Stimulated activated CD8-positive, alpha-beta memory T cell treated with anti-CD3 and anti-CD28 coated beads, Interleukin-12 subunit alpha, Interleukin-12 subunit beta, amount 100 ng/mL, for 4 hours (primary cell): ENCODE data around the gene R3HDM1.
"Not testable (repeated sequence)": the region's sequence is repeated elsewhere in the genome, so short reads cannot be mapped to it uniquely, and the experiment has no call there.

ENCODE experiments used
- DNase-seq: peaks from one replicate; pipeline ENCODE4 v3.0.0-alpha.2; 2020; ENCODE audit warnings: low read depth

The R3HDM1 gene

GRCh38 chr2:135531231-135532197 lies at the start of gene R3HDM1:
TSS of gene R3HDM1 (plus strand) at chr2:135531484. CDS start at chr2:135604846, 73,362 bp downstream.
- DNase-seq = peak; percentile 85

DNA sequence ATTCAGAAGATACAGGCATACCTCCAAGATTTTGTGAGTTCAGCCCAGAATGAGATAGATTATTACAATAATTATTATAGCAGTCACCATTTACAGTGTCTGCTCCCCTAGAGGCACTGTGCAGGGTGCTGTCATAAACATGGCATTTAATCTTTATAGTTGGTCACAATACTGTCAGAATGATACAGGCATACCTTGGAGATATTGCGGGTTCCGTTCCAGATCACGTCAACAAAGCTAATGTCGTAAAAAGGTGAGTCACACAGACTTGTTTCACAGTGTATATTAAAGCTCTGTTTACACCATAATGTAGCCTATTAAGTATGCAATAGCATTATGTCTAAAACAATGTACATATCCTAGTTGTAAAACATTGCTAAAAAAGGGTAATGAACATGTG lies 45.8 kb upstream of the R3HDM1 start:
- DNase-seq = no peak

GRCh38 chr2:135490376-135490775 lies 40.9 kb upstream of the R3HDM1 start:
- no peak for DNase-seq

- no peak for DNase-seq
Measured at GRCh38 chr2:135494503-135494902, 36.8 kb upstream of the R3HDM1 start.

- no peak for DNase-seq
Measured at GRCh38 chr2:135494917-135495316, 36.4 kb upstream of the R3HDM1 start.

DNA sequence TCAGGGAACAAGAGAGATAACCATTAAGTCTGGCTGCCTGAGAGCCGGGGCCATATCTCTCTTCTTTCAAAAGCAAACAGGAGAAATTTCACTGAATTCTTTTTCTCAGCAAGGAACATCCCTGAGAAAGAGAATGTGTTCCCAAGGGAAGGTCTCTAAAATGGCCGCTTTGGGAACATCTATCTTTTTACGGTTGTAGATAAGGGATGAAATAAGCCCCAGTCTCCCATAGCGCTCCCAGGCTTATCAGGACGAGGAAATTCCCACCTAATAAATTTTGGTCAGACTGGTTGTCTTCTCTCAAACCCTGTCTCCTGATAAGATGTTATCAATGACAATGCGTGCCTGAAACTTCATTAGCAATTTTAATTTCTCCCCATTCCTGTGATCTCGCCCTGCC lies 32.7 kb upstream of the R3HDM1 start:
- DNase-seq = not testable (repeated sequence)

GRCh38 chr2:135504811-135505210 lies 26.5 kb upstream of the R3HDM1 start:
- DNase-seq = no peak

- DNase-seq = no peak
Measured at GRCh38 chr2:135510577-135510976, 20.7 kb upstream of the R3HDM1 start.

- DNase-seq = no peak
Measured at GRCh38 chr2:135512099-135512498, 19.2 kb upstream of the R3HDM1 start.

DNA sequence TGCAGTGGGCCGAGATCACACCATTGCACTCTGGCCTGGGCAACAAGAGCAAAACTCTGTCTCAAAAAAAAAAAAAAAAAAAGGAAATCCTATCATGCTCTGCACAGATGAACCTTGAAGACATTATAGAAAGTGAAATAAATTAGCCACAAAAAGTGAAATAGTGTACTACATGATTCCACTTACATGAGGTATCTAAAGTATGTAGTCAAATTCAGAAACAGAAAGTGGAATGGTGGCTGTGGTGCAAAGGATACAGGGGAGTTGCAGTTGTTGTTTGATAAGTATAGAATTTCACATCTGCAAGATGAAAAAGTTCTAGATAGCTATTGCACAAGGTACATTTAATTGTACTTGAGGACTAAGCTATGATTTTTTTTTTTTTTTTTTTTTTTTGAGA lies 5.5 kb upstream of the R3HDM1 start:
- DNase-seq = no peak

GRCh38 chr2:135528006-135528405 lies 3.3 kb upstream of the R3HDM1 start:
- DNase-seq = no peak

DNA sequence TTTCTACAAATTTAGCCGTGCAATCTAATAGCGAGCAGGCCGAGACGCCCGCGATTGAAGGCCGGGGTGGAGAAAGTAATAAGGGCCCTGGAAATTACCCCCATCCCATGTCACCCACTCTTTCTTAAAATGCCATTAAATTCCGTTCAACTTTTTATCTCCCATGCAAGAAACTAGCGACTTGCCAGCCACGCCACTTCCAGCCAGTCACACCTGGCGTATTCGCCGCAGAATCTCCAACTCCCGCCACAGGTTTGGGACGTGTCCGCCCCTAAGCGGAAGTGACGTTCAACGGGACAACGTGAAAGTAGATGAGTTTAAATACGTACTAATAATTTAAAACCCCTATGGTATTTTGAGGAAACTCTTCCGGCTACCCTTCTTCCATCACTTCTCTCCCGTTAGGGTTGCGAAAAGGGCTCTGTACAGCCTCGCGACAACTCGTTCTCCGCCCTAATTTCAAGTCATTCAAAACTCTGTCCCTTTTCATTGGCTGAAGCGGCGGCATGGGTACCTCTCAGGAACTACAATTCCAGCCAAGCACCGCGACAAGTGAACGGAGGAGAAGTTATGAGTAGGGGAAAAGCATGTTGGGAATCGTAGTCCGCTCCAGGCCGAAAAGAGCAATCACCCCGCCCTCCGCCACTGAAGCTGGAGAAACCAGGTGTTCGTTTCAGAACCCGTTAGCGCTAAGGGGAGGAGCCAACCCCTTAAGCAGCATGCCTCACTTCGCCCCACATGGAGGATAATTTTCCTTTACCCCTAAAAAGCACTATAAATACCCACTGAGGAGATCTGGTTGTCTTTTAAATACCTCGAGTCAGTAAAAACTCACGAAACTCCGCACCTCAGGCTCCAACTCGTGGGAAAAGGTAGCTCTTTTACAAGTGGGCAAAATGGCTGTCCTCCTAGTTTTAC lies 712 bp upstream of the R3HDM1 start, which contains the start of gene ZRANB3:
TSS of gene ZRANB3 (minus strand) at position 906 of the 918 bp plus-strand sequence.
- peak; percentile 83 for DNase-seq

DNA sequence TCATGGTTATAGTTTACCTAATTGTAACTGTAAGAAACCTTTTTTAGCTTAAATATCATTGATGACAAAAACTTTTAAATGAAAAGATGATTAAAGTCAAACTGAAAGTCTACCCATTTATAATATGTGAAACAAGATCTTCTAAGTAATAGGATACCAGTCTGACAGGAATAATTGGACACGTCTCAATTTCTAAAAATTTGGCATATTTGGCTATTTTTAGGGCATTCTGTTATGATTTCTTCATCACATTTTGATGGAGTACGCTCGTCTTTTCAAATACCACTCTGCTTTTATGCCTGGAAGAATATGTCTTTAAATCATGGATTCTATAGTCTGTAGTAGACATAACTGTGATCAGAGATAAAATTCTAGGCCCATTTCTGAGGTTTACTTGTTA lies 1.3 kb downstream of the R3HDM1 start:
- DNase-seq = no peak

DNA sequence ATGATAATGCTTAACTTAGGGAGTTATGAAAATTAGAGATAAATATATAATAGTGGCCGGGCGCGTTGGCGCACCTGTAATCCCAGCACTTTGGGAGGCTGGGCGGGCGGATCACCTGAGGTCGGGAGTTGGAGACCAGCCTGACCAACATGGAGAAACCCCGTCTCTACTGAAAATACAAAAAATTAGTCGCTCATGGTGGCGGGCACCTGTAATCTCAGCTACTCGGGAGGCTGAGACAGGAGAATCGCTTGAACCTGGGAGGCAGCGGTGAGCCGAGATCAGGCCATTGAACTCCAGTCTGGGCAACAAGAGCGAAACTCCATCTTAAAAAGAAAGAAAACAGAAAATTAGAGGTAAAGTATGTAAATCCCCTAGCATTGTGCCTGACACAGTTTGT lies 2.3 kb downstream of the R3HDM1 start:
- not testable (repeated sequence) for DNase-seq

DNA sequence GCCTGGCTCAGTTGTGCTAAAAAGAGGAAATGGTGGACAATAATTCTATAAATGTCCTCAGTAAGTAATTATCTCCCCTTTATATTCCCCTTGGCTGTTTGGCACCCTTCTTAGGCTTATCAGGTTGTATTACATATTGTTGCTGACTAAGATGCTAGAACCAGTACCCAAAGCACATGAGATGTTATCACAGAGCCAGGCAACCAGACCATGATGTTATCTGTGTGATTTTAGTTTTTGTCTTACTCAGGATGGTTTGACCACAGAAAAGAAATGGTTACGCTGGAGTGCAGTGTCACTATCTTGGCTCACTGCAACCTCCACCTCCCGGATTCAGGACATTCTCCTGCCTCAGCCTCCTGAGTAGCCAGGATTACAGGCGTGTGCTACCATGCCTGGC lies 15.2 kb downstream of the R3HDM1 start:
- DNase-seq = no peak

GRCh38 chr2:135547311-135547710 lies 16.0 kb downstream of the R3HDM1 start:
- DNase-seq = no peak

DNA sequence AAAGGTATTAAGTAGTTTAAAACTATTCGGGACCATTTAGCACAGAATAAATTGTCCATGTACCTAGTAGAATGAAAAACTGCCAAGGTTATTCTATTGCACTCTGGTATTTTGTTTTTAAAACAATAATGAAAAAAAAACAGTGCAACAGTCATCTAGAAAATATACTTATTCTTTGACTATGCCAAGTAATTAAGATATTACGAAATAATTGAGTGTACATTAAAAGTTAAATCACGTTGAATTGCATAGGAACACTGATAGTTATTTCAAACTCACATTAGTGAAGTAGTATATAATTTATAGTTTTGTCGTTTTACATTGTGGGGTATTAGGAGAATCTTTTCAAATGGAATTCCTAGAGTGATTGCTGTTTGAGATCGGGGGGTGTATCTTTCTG lies 20.1 kb downstream of the R3HDM1 start:
- no peak for DNase-seq

DNA sequence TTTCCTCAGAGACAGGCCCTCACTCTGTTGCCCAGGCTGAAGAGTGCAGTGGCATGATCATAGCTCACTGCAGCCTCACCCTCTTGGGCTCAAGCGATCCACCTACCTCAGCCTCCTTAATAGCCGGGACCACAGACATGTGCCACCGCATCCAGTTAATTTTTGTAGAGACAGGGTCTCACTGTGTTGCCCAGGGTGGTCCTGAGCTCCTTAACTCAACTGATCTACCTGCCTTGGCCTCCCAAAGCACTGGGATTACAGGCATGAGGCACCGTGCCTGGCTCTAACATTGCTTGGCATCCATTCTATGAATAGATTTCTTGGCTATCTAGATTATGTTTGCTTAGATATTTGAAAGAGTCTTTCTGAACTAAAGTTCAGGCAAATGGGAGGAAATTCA lies 21.6 kb downstream of the R3HDM1 start:
- DNase-seq = no peak

GRCh38 chr2:135555311-135555710 lies 24.0 kb downstream of the R3HDM1 start:
- no peak for DNase-seq

DNA sequence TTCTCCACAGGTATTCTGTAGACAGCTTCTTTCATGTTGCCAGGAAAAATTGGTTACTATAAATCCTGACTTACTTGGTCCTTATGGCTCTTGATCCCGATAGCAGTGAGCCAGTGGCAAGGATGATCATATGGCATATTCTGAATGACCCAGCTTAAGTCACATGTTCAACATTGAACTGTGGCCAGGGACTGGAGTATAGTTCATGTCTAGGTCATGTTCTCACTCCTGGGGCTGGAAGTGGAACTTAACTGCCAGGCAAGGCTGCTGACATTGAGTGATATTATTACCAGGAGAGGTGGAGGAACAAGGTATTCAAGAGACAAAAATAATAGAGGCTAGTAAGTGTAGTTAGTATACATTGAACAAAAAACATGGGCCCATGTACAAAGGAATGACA lies 26.2 kb downstream of the R3HDM1 start:
- no peak for DNase-seq

DNA sequence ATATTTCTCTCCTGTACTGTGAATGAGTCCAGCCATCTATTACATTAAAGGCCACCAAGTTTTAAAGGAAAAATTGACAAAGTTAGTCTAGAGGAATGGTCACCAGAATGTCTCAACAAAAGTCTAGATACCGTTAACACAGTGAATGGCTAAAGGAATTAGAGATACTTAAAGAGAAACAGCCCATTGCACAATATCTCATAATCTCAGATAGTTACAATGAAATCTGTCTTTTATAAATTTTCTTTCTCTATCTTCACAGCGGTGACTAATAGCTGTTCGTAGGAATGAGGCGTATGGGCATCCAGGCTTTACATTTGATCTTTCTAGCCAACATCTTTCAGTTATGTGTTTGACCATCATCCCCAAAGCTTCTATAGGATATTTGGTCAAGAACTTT lies 30.6 kb downstream of the R3HDM1 start:
- no peak for DNase-seq

DNA sequence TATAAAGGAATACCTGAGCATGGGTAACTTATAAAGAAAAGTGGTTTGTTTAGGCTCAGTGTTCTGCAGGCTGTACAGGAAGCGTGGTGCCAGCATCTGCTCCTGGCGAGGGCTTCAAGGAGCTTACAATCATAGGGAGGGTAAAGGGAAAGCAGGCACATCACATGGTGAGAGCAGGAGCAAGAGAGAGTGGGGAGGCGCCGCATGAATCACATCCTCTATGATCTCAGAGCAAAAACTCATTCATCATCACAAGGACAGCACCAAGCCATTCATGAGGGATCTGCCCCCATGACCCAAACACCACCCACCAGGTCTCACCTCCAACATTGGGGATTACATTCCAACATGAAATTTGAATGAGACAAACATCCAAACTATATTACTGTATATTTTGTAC lies 32.5 kb downstream of the R3HDM1 start:
- no peak for DNase-seq

- no peak for DNase-seq
Measured at GRCh38 chr2:135570884-135571283, 39.6 kb downstream of the R3HDM1 start.
